AG04450 (cell line): Measurements from ENCODE around the gene RFTN2. TPM values are rescaled to one million over a fixed set of nuclear protein-coding genes. Genes with fewer than 3 reads are reported as not detected.
"Not testable (repeated sequence)": the region's sequence is repeated elsewhere in the genome, so short reads cannot be mapped to it uniquely, and the experiment has no call there.

Experiments
- CTCF ChIA-PET: fragments of 300-600, 350-600 bp; formaldehyde crosslinking; extraction: SDS; loops from one replicate; lab custom pipeline; 2022; ENCODE audit warnings: antibody characterized with exemption, inconsistent platforms; lab: Charles Lee
- POLR2A ChIA-PET: fragments of 350-600 bp; formaldehyde crosslinking; extraction: SDS; loops from one replicate; lab custom pipeline; 2021; ENCODE audit warnings: antibody characterized with exemption, inconsistent platforms; lab: Yijun Ruan, JAX
- DNase-seq: peaks from one replicate; pipeline ENCODE4 v3.0.0-alpha.2; 2011; ENCODE audit warnings: low read depth, low spot score
- H3K27ac ChIP-seq: one replicate; pipeline ENCODE4 v1.5.1; 2012; ENCODE audit warnings: low read depth, low read length, control low read depth
- H3K27me3 ChIP-seq: one replicate; pipeline ENCODE4 v1.6.0; 2012; ENCODE audit warnings: low read length; ENCODE audit not compliant: control insufficient read depth, insufficient read depth
- H3K4me3 ChIP-seq: 2 replicates; pipeline ENCODE4 v1.5.1; 2011; ENCODE audit warnings: mild to moderate bottlenecking, low read depth, low read length, control low read depth
- H3K9me3 ChIP-seq: 2 replicates; pipeline ENCODE4 v1.5.1; 2012; ENCODE audit warnings: low read length; ENCODE audit not compliant: control insufficient read depth, insufficient read depth
- CTCF ChIP-seq: IDR thresholded peaks from 2 replicates; pipeline ENCODE4 v1.5.1; 2011; ENCODE audit warnings: low read depth, low read length, control low read depth, inconsistent platforms
- polyA plus RNA-seq: library from polyadenylated mRNA; depleted of rRNA; stranded (reverse); fragments of >200 nt; gene quantifications from 2 replicates; pipeline ENCODE4 v1.2.3, GENCODE V29; 2011

Gene RFTN2
- polyA plus RNA-seq, 1 experiment, result 5.7 TPM

GRCh38 chr2:197555467-197555866, 119.9 kb downstream of the RFTN2 start:
- no peaks in the 10 kb centered on the region for H3K27me3 ChIP-seq
- ChIA-PET POLR2A (no interaction called here), CTCF (no interaction called here)
- no peak for DNase-seq
- no peak for TF ChIP-seq CTCF
- H3K27ac ChIP-seq, result no peak overlapping the region
- H3K4me3 ChIP-seq, result no peak overlapping the region
- no peaks in the 10 kb centered on the region for H3K9me3 ChIP-seq

DNA sequence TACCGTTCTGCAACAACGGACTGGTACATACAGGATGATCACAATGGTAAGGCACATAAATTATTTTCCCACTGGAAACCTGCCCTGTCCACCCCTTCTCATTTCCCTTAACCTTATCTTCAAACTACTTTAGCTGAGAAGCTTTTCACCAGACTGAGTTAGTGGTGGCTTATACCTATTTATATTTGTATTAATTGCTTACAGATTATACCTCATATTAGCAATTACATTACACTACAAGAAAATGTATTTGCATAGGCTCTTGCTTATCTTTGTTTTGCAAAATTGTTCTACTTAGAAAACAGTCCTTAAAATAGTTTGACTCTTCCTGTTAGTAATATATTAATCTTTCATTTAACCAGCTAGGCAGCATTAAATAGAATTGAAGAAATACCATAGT, 124.1 kb downstream of the RFTN2 start:
- H3K27ac ChIP-seq, H3K9me3 ChIP-seq, H3K27me3 ChIP-seq, POLR2A ChIA-PET, DNase-seq, H3K4me3 ChIP-seq: not testable (repeated sequence)
- CTCF ChIA-PET, result interaction anchor here (0.7 kb wide), 1 partner anchor 251 kb away, joined by 3 read pairs; no protein-coding TSS in a partner anchor

DNA sequence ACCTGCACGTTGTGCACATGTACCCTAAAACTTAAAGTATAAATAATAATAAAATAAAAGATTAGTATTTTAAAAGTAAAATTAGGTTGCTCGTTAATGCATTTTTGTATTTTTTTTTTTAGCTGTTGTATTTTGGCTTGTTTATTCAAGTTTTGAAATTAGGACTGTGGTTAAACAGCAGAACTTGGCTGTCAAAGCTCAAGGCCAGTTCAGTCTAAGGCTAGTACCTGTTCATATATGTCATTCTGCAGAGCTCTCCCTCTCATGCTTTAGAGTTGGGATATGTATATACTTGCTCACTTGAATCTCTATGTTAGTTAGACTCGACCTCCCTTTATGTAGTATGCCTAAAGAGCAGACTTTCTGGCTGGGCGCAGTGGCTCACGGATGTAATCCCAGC, 126.8 kb downstream of the RFTN2 start:
- Histone ChIP-seq H3K9me3 (no peaks in the 10 kb centered on the region), H3K27ac (no peak overlapping the region), H3K27me3 (no peaks in the 10 kb centered on the region), H3K4me3 (no peak overlapping the region)
- CTCF ChIA-PET, result no interaction called here
- no peak for DNase-seq
- no peak for TF ChIP-seq CTCF
- POLR2A ChIA-PET, result no interaction called here

GRCh38 chr2:197547163-197547900, 128.1 kb downstream of the RFTN2 start:
- Histone ChIP-seq H3K4me3 (no peak overlapping the region), H3K27me3 (no peaks in the 10 kb centered on the region), H3K9me3 (no peaks in the 10 kb centered on the region), H3K27ac (no peak overlapping the region)
- no peak for TF ChIP-seq CTCF
- ChIA-PET CTCF (no interaction called here), POLR2A (no interaction called here)
- DNase-seq, result no peak

DNA sequence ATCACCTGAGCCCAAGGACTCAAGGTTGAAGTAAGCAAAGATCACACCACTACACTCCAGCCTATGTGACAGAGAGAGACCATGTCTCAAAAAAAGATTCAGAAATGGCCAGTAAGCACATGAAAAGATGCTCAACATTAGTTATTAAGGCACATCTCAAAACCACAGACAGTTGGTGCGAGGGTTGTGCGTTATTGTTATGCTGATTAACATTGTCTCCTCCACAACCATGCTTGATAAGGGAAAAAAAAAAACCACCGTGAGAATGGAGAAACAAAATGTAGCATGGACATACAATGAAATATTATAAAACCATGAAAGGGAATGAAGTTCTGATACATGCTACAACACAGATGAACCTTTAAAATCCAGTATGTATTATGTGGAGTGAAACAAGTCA, 132.2 kb downstream of the RFTN2 start:
- no peak overlapping the region for H3K27ac ChIP-seq
- POLR2A ChIA-PET, result no interaction called here
- H3K27me3 ChIP-seq, result no peaks in the 10 kb centered on the region
- no peak for TF ChIP-seq CTCF
- no peaks in the 10 kb centered on the region for H3K9me3 ChIP-seq
- DNase-seq, result no peak
- H3K4me3 ChIP-seq, result no peak overlapping the region
- CTCF ChIA-PET, result no interaction called here
